Mesodermal cell (in vitro differentiated cells): ENCODE data around the gene OR7A10.

ENCODE experiments used
- H3K27ac ChIP-seq: 2 replicates; pipeline ENCODE4 v1.7.0; 2013; ENCODE audit warnings: mild to moderate bottlenecking, low read depth, low read length, moderate library complexity; ENCODE audit not compliant: severe bottlenecking
- H3K36me3 ChIP-seq: 2 replicates; pipeline ENCODE4 v1.7.1; 2013; ENCODE audit warnings: mild to moderate bottlenecking, low read length, moderate library complexity; ENCODE audit not compliant: control insufficient read depth, insufficient read depth
- H3K4me1 ChIP-seq: one replicate; pipeline ENCODE4 v1.7.1; 2013; ENCODE audit warnings: mild to moderate bottlenecking, low read length; ENCODE audit not compliant: insufficient read depth, control insufficient read depth, poor library complexity, severe bottlenecking
- H3K4me3 ChIP-seq: 2 replicates; pipeline ENCODE4 v1.7.0; 2013; ENCODE audit warnings: low read length, control low read depth, mild to moderate bottlenecking; ENCODE audit not compliant: insufficient read depth, poor library complexity, severe bottlenecking; ENCODE audit errors: extremely low read depth
- H3K9me3 ChIP-seq: 2 replicates; pipeline ENCODE4 v1.7.1; 2013; ENCODE audit warnings: mild to moderate bottlenecking, low read length, moderate library complexity; ENCODE audit not compliant: control insufficient read depth
- WGBS, 2 experiments: methylation state at CpG; one replicate each; pipeline ENCODE4 v1.1.5; 2013; ENCODE audit warnings: missing lambda C conversion rate in 2 of 2; ENCODE audit not compliant: insufficient coverage in 2 of 2; 5-methylcytosine and 5-hydroxymethylcytosine counted together

Gene OR7A10

GRCh38 chr19:14835011-14835410 is 13.7 kb downstream of the OR7A10 start, which contains the start of the genes OR7A5 and OR7C1:
Gene OR7A5 (minus strand): TSS chr19:14835185. CDS start chr19:14828241, 6,944 bp downstream.
Gene OR7C1 (minus strand): TSS chr19:14835185. CDS start chr19:14800136, 35,049 bp downstream.
- Histone ChIP-seq H3K9me3 (peaks cover 40% of the 10 kb centered on the region), H3K4me3 (no peak within 1 kb of the TSS), H3K27ac (no peak within 1 kb of the TSS)

GRCh38 chr19:14830702-14831101 is 18.0 kb downstream of the OR7A10 start:
- Histone ChIP-seq H3K36me3 (no peaks in the 10 kb centered on the region), H3K4me3 (no peak overlapping the region), H3K27ac (no peak overlapping the region), H3K4me1 (no peaks in the 10 kb centered on the region), H3K9me3 (peaks cover 49% of the 10 kb centered on the region)
- 54 to 63% methylated on average over 4 of the region's 4 CpGs for WGBS, 2 experiments

More at GRCh38 chr19:14835011-14835410, 13.7 kb downstream of the OR7A10 start, which contains the start of the genes OR7A5 and OR7C1:
- WGBS, 2 experiments: no CpG with 5 or more reads among the region's 1 CpG
- Histone ChIP-seq H3K36me3 (no peaks in the 10 kb centered on the region), H3K4me1 (no peaks in the 10 kb centered on the region)

GRCh38 chr19:14826006-14826405 is 22.7 kb downstream of the OR7A10 start:
- Histone ChIP-seq H3K36me3 (no peaks in the 10 kb centered on the region), H3K27ac (no peak overlapping the region), H3K9me3 (peaks cover 61% of the 10 kb centered on the region), H3K4me3 (no peak overlapping the region), H3K4me1 (no peaks in the 10 kb centered on the region)
- WGBS, 2 experiments: 67 to 100% methylated on average over 1 of the region's 2 CpGs

GRCh38 chr19:14821937-14822336 is 26.8 kb downstream of the OR7A10 start:
- H3K4me1 ChIP-seq: no peaks in the 10 kb centered on the region
- H3K27ac ChIP-seq: no peak overlapping the region
- H3K9me3 ChIP-seq: peaks cover 60% of the 10 kb centered on the region
- WGBS, 2 experiments: 43 to 46% methylated on average over 2 to 4 of the region's 6 CpGs
- H3K36me3 ChIP-seq: no peaks in the 10 kb centered on the region
- no peak overlapping the region for H3K4me3 ChIP-seq

GRCh38 chr19:14818588-14818987 is 30.1 kb downstream of the OR7A10 start:
- H3K4me1 ChIP-seq: no peaks in the 10 kb centered on the region
- H3K4me3 ChIP-seq: no peak overlapping the region
- no peaks in the 10 kb centered on the region for H3K36me3 ChIP-seq
- H3K27ac ChIP-seq: no peak overlapping the region
- H3K9me3 ChIP-seq: peaks cover 44% of the 10 kb centered on the region
- 60 to 63% methylated on average over 4 to 5 of the region's 8 CpGs for WGBS, 2 experiments

- Histone ChIP-seq H3K36me3 (no peaks in the 10 kb centered on the region), H3K27ac (no peak overlapping the region), H3K4me1 (no peaks in the 10 kb centered on the region), H3K4me3 (no peak overlapping the region), H3K9me3 (peaks cover 44% of the 10 kb centered on the region)
- WGBS, 2 experiments: 60 to 90% methylated on average over 1 of the region's 3 CpGs
Measured at GRCh38 chr19:14817052-14817451, 31.7 kb downstream of the OR7A10 start.

- no peak overlapping the region for H3K27ac ChIP-seq
- H3K36me3 ChIP-seq: no peaks in the 10 kb centered on the region
- no peaks in the 10 kb centered on the region for H3K4me1 ChIP-seq
- H3K9me3 ChIP-seq: peaks cover 44% of the 10 kb centered on the region
- no peak overlapping the region for H3K4me3 ChIP-seq
- no CpG with 5 or more reads among the region's 2 CpGs for WGBS, 2 experiments
Measured at GRCh38 chr19:14814982-14815652, 33.6 kb downstream of the OR7A10 start.

- no peaks in the 10 kb centered on the region for H3K36me3 ChIP-seq
- WGBS, 2 experiments: 68 to 73% methylated on average over 5 to 7 of the region's 9 CpGs
- no peak overlapping the region for H3K27ac ChIP-seq
- H3K9me3 ChIP-seq: peaks cover 36% of the 10 kb centered on the region
- no peak overlapping the region for H3K4me3 ChIP-seq
- H3K4me1 ChIP-seq: no peaks in the 10 kb centered on the region
Measured at GRCh38 chr19:14809272-14810057, 39.3 kb downstream of the OR7A10 start.

GRCh38 chr19:14804765-14805164 is 44.0 kb downstream of the OR7A10 start:
- Histone ChIP-seq H3K4me3 (no peak overlapping the region), H3K9me3 (peaks cover 38% of the 10 kb centered on the region), H3K27ac (no peak overlapping the region), H3K4me1 (no peaks in the 10 kb centered on the region), H3K36me3 (no peaks in the 10 kb centered on the region)
- 80 to 94% methylated on average over 1 to 2 of the region's 3 CpGs for WGBS, 2 experiments

- Histone ChIP-seq H3K36me3 (no peaks in the 10 kb centered on the region), H3K4me3 (no peak overlapping the region), H3K9me3 (peaks cover 47% of the 10 kb centered on the region), H3K27ac (no peak overlapping the region), H3K4me1 (no peaks in the 10 kb centered on the region)
- 73 to 86% methylated on average over 2 of the region's 5 CpGs for WGBS, 2 experiments
Measured at GRCh38 chr19:14798760-14799159, 50.0 kb downstream of the OR7A10 start.

- H3K9me3 ChIP-seq: peaks cover 39% of the 10 kb centered on the region
- WGBS, 2 experiments: 77 to 90% methylated on average over 9 to 10 of the region's 11 CpGs
- no peaks in the 10 kb centered on the region for H3K4me1 ChIP-seq
- no peak overlapping the region for H3K27ac ChIP-seq
- no peaks in the 10 kb centered on the region for H3K36me3 ChIP-seq
- H3K4me3 ChIP-seq: no peak overlapping the region
Measured at GRCh38 chr19:14796021-14796420, 52.7 kb downstream of the OR7A10 start.
